H9 (cell line): Measurements from ENCODE around the gene EPM2A. TPM values are rescaled to one million over a fixed set of nuclear protein-coding genes. Genes with fewer than 3 reads are reported as not detected.

ENCODE experiments used
- DNase-seq: peaks from one replicate; pipeline ENCODE4 v3.0.0-alpha.2; 2017
- H2AFZ ChIP-seq: one replicate; pipeline ENCODE4 v1.6.1; 2013; ENCODE audit warnings: mild to moderate bottlenecking, low read length, control low read depth, moderate library complexity
- H2AK5ac ChIP-seq: 2 replicates; pipeline ENCODE4 v1.6.1; 2013; ENCODE audit warnings: low read length, control low read depth, mixed read lengths; ENCODE audit not compliant: insufficient read length
- H2BK120ac ChIP-seq: one replicate; pipeline ENCODE4 v1.6.1; 2013; ENCODE audit warnings: low read depth, mild to moderate bottlenecking, low read length, control low read depth, inconsistent platforms; ENCODE audit not compliant: poor library complexity, severe bottlenecking
- H2BK12ac ChIP-seq: 2 replicates; pipeline ENCODE4 v1.6.1; 2013; ENCODE audit warnings: low read length, control low read depth, mixed read lengths, low read depth; ENCODE audit not compliant: insufficient read length
- H2BK15ac ChIP-seq: 2 replicates; pipeline ENCODE4 v1.6.1; 2013; ENCODE audit warnings: low read depth, low read length, control low read depth
- H2BK20ac ChIP-seq: one replicate; pipeline ENCODE4 v1.6.1; 2013; ENCODE audit warnings: low read depth, mild to moderate bottlenecking, low read length, control low read depth, inconsistent platforms; ENCODE audit not compliant: poor library complexity, severe bottlenecking
- H2BK5ac ChIP-seq: 2 replicates; pipeline ENCODE4 v1.6.1; 2013; ENCODE audit warnings: low read length, control low read depth, mixed read lengths; ENCODE audit not compliant: insufficient read length
- H3K14ac ChIP-seq: 2 replicates; pipeline ENCODE4 v1.6.1; 2013; ENCODE audit warnings: low read length, control low read depth; ENCODE audit not compliant: insufficient read depth
- H3K18ac ChIP-seq: 2 replicates; pipeline ENCODE4 v1.6.1; 2013; ENCODE audit warnings: low read depth, mild to moderate bottlenecking, mixed read lengths, low read length, control low read depth; ENCODE audit not compliant: insufficient read length
- H3K23ac ChIP-seq: 2 replicates; pipeline ENCODE4 v1.6.1; 2013; ENCODE audit warnings: low read length, control low read depth, mixed read lengths, low read depth; ENCODE audit not compliant: insufficient read length
- H3K23me2 ChIP-seq: 2 replicates; pipeline ENCODE4 v1.6.1; 2013; ENCODE audit warnings: low read depth, mild to moderate bottlenecking, mixed read lengths, low read length, control low read depth; ENCODE audit not compliant: insufficient read length, poor library complexity, severe bottlenecking
- H3K27ac ChIP-seq: 2 replicates; pipeline ENCODE4 v1.5.1; 2013; ENCODE audit warnings: low read length, control low read depth, mixed read lengths, low read depth; ENCODE audit not compliant: insufficient read length
- H3K27me3 ChIP-seq: 2 replicates; pipeline ENCODE4 v1.6.1; 2013; ENCODE audit warnings: low read length, control low read depth, inconsistent platforms; ENCODE audit not compliant: insufficient read depth
- H3K4ac ChIP-seq: 2 replicates; pipeline ENCODE4 v1.6.1; 2013; ENCODE audit warnings: low read depth, mild to moderate bottlenecking, control low read depth, inconsistent platforms, low read length, moderate library complexity
- H3K4me1 ChIP-seq: 2 replicates; pipeline ENCODE4 v1.6.1; 2013; ENCODE audit warnings: low read length, control low read depth, inconsistent platforms; ENCODE audit not compliant: insufficient read depth
- H3K4me2 ChIP-seq: 2 replicates; pipeline ENCODE4 v1.6.1; 2013; ENCODE audit warnings: low read length, control low read depth, mixed read lengths; ENCODE audit not compliant: insufficient read length, insufficient read depth
- H3K56ac ChIP-seq: 2 replicates; pipeline ENCODE4 v1.6.1; 2013; ENCODE audit warnings: low read depth, mild to moderate bottlenecking, mixed read lengths, low read length, control low read depth; ENCODE audit not compliant: insufficient read length
- H3K79me1 ChIP-seq: 2 replicates; pipeline ENCODE4 v1.6.1; 2013; ENCODE audit warnings: low read depth, mild to moderate bottlenecking, moderate library complexity, low read length, control low read depth, inconsistent platforms; ENCODE audit not compliant: insufficient read depth, poor library complexity, severe bottlenecking
- H3K79me2 ChIP-seq: 2 replicates; pipeline ENCODE4 v1.6.1; 2013; ENCODE audit warnings: low read length, control low read depth, inconsistent platforms; ENCODE audit not compliant: insufficient read depth
- H3K9ac ChIP-seq: 2 replicates; pipeline ENCODE4 v1.6.1; 2013; ENCODE audit warnings: low read length, control low read depth, mixed read lengths; ENCODE audit not compliant: insufficient read length; ENCODE audit errors: extremely low read depth
- H3K9me3 ChIP-seq: one replicate; pipeline ENCODE4 v1.6.1; 2013; ENCODE audit warnings: low read depth, low read length, inconsistent platforms; ENCODE audit not compliant: control insufficient read depth
- H3T11ph ChIP-seq: one replicate; pipeline ENCODE4 v1.6.1; 2013; ENCODE audit warnings: mild to moderate bottlenecking, low read length, control low read depth, inconsistent platforms
- H4K20me1 ChIP-seq: one replicate; pipeline ENCODE4 v1.6.1; 2013; ENCODE audit not compliant: control insufficient read depth, insufficient read length, insufficient read depth
- H4K5ac ChIP-seq: 2 replicates; pipeline ENCODE4 v1.6.1; 2013; ENCODE audit warnings: low read depth, mild to moderate bottlenecking, mixed read lengths, low read length, control low read depth; ENCODE audit not compliant: insufficient read length
- H4K8ac ChIP-seq: replicated peaks from 2 replicates; pipeline ENCODE4 v1.6.1; 2013; ENCODE audit warnings: low read length, control low read depth, mixed read lengths, low read depth; ENCODE audit not compliant: insufficient read length
- H4K91ac ChIP-seq: 2 replicates; pipeline ENCODE4 v1.6.1; 2013; ENCODE audit warnings: low read depth, mild to moderate bottlenecking, moderate library complexity, mixed read lengths, low read length, control low read depth; ENCODE audit not compliant: insufficient read length
- H3K27ac Mint-ChIP-seq, 3 experiments: 2 replicates in 2 of 3; 3 replicates in 1 of 3; pipeline ENCODE4 v1.8.0; 2020 to 2021; ENCODE audit warnings: mixed read lengths in 3 of 3, mild to moderate bottlenecking in 1 of 3, moderate library complexity in 1 of 3
- H3K27me3 Mint-ChIP-seq: 2 replicates; pipeline ENCODE4 v1.8.0; 2021; ENCODE audit warnings: low read depth, mild to moderate bottlenecking, moderate library complexity, mixed read lengths
- H3K36me3 Mint-ChIP-seq, 3 experiments: 2 replicates in 2 of 3; 3 replicates in 1 of 3; pipeline ENCODE4 v1.8.0; 2020 to 2021; ENCODE audit warnings: low read depth in 3 of 3, mixed read lengths in 3 of 3; ENCODE audit not compliant: insufficient read depth in 1 of 3
- H3K4me1 Mint-ChIP-seq, 2 experiments: 2 replicates each; pipeline ENCODE4 v1.8.0; 2020; ENCODE audit warnings: mixed read lengths in 2 of 2
- H3K4me3 Mint-ChIP-seq, 2 experiments: 2 replicates in 1 of 2; 3 replicates in 1 of 2; pipeline ENCODE4 v1.8.0; 2020 to 2021; ENCODE audit warnings: mild to moderate bottlenecking in 2 of 2, mixed read lengths in 2 of 2, moderate library complexity in 1 of 2
- H3K9me3 Mint-ChIP-seq, 2 experiments: 2 replicates in 1 of 2; 3 replicates in 1 of 2; pipeline ENCODE4 v1.8.0; 2020; ENCODE audit warnings: mild to moderate bottlenecking in 2 of 2, mixed read lengths in 2 of 2, moderate library complexity in 1 of 2
- WGBS: extraction: QIAGEN DNeasy Blood & Tissue Kit; methylation state at CpG from one replicate; pipeline ENCODE4 v1.1.7; 2013; ENCODE audit warnings: missing lambda C conversion rate, low lambda C conversion rate, mixed read lengths; ENCODE audit not compliant: insufficient read length; ENCODE audit errors: extremely low coverage; 5-methylcytosine and 5-hydroxymethylcytosine counted together
- total RNA-seq: library from RNA; stranded (reverse); gene quantifications from 2 replicates; pipeline ENCODE4 v1.2.1, GENCODE V29; 2021
- TF ChIP-seq, protein P1 (sequence below): fragments of 200-600 bp; sonication (generic); conservative IDR thresholded peaks from 3 replicates; pipeline ENCODE4 v1.8.0; 2021; ENCODE audit warnings: antibody characterized with exemption, mild to moderate bottlenecking

Gene EPM2A
- total RNA-seq, 1 experiment from 2014 or later = 8.2 TPM

DNA sequence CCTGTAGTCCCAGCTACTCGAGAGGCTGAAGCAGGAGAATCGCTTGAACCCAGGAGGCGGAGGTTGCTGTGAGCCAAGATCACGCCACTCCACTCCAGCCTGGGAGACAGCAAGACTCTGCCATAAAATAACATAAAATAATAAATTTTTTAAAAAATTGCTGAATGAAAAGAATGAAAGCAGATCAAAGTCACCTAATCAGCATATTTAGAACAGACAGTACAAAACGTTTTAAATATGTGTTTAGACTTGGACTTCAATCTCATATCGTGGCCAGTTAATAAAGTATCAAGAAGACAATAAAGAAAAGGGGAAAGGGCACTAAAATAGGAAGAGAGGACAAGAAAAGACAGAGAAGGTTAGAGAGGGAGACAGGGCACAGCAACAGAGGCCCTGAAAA lies 74.6 kb downstream of the EPM2A start:
- TF ChIP-seq, protein P1, sequence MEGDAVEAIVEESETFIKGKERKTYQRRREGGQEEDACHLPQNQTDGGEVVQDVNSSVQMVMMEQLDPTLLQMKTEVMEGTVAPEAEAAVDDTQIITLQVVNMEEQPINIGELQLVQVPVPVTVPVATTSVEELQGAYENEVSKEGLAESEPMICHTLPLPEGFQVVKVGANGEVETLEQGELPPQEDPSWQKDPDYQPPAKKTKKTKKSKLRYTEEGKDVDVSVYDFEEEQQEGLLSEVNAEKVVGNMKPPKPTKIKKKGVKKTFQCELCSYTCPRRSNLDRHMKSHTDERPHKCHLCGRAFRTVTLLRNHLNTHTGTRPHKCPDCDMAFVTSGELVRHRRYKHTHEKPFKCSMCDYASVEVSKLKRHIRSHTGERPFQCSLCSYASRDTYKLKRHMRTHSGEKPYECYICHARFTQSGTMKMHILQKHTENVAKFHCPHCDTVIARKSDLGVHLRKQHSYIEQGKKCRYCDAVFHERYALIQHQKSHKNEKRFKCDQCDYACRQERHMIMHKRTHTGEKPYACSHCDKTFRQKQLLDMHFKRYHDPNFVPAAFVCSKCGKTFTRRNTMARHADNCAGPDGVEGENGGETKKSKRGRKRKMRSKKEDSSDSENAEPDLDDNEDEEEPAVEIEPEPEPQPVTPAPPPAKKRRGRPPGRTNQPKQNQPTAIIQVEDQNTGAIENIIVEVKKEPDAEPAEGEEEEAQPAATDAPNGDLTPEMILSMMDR = no peak
- H2BK120ac ChIP-seq = no peak overlapping the region
- peak overlapping the region; percentile 9 to 72 (median 34); a peak in 5 of 7 replicates for H3K27ac Mint-ChIP-seq
- no peak overlapping the region for H2AK5ac ChIP-seq
- no peak overlapping the region for H3K4me2 ChIP-seq
- no peak overlapping the region for H3K9ac ChIP-seq
- no peak overlapping the region for H3K14ac ChIP-seq
- H2AFZ ChIP-seq = no peak overlapping the region
- H2BK20ac ChIP-seq = no peak overlapping the region
- H3K36me3 Mint-ChIP-seq = 0 out of 7 replicates have a peak, but pooled peaks cover 0 to 5% (median 0%) of the 10 kb centered on the region in 3 experiments
- no peak overlapping the region for H3K27ac ChIP-seq
- H4K8ac ChIP-seq = no peak overlapping the region
- no peak for DNase-seq
- H3T11ph ChIP-seq = no peak overlapping the region
- no peak overlapping the region; a peak in 1 of 5 replicates for H3K4me3 Mint-ChIP-seq
- no peak overlapping the region for H3K4ac ChIP-seq
- no peaks in the 10 kb centered on the region for H4K20me1 ChIP-seq
- peaks cover 10 to 12% of the 10 kb centered on the region in 2 experiments for H3K4me1 Mint-ChIP-seq
- H3K9me3 ChIP-seq = no peaks in the 10 kb centered on the region
- H2BK12ac ChIP-seq = no peak overlapping the region
- H4K91ac ChIP-seq = no peak overlapping the region
- H3K23ac ChIP-seq = no peak overlapping the region
- no peaks in the 10 kb centered on the region; the same call in 1 of the 2 replicates for H3K4me1 ChIP-seq
- no peaks in the 10 kb centered on the region for H3K23me2 ChIP-seq
- no CpG with 5 or more reads among the region's 6 CpGs for WGBS
- no peaks in the 10 kb centered on the region for H3K79me1 ChIP-seq
- no peak overlapping the region for H3K18ac ChIP-seq
- no peak overlapping the region for H4K5ac ChIP-seq
- no peaks in the 10 kb centered on the region for H3K27me3 Mint-ChIP-seq
- H3K79me2 ChIP-seq = no peaks in the 10 kb centered on the region
- no peak overlapping the region for H2BK5ac ChIP-seq
- no peaks in the 10 kb centered on the region for H3K9me3 Mint-ChIP-seq
- H3K27me3 ChIP-seq = no peaks in the 10 kb centered on the region
- H2BK15ac ChIP-seq = no peak overlapping the region
- no peak overlapping the region for H3K56ac ChIP-seq
